Fibroblast of the aortic adventitia (primary cell): Measurements from ENCODE around the gene ITGAE. TPM values are rescaled to one million over a fixed set of nuclear protein-coding genes. Genes with fewer than 3 reads are reported as not detected.
A peak's percentile ranks its signal among the peaks of the same experiment; 100 is the strongest.

ENCODE experiments used
- DNase-seq: peaks from one replicate; pipeline ENCODE4 v3.0.0-alpha.2; 2010; ENCODE audit warnings: low read depth
- H3K4me3 ChIP-seq: 2 replicates; pipeline ENCODE4 v1.5.1; 2011; ENCODE audit warnings: low read depth, mild to moderate bottlenecking, control low read depth, low read length, moderate library complexity
- total RNA-seq: library from RNA; depleted of rRNA; stranded (reverse); fragments of >200 nt; gene quantifications from 2 replicates; pipeline ENCODE4 v1.2.3, GENCODE V29; 2012; ENCODE audit warnings: low replicate concordance
- TF ChIP-seq, protein P1 (sequence below): IDR thresholded peaks from 2 replicates; pipeline ENCODE4 v1.5.1; 2011; ENCODE audit warnings: mild to moderate bottlenecking, low read length, control low read depth, inconsistent platforms; ENCODE audit not compliant: insufficient read depth

Gene ITGAE
- total RNA-seq, 1 donor, result 37.4 TPM

DNA sequence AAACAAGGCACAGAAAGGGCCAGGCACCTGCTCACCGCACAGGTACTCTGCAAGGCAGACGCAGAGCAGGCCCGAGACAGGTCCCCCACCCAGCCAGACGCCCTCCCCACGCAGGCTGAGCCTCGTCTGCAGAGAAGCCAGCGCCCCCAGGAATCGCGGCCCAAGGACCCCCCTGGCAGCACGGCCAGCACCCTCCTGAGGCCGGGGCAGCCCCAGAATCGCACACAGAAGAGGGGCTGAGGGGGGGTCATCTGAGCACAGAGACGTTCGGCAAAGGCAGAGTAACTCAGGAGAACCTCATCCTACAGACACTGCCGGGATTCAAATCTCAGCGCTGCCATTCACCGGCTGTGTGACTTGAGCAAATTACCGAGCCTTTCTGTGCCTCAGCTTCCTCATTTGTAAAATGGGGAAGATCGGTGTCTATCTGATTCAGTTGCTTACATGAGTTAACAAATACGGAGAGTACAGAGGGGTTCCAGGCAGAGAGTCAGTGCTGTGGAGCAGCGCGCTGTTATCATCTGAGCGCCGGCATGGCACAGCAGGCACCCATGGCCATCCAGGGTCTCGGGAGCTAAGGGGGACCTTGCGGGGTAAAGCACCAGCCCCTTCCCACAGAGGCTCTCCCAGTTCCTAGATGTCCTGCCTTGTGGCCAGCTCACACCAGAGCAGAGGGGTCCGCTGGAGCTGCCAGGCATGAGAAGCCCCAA lies 122.0 kb downstream of the ITGAE start:
- DNase-seq, result no peak
- no peak overlapping the region for H3K4me3 ChIP-seq
- TF ChIP-seq, protein P1, sequence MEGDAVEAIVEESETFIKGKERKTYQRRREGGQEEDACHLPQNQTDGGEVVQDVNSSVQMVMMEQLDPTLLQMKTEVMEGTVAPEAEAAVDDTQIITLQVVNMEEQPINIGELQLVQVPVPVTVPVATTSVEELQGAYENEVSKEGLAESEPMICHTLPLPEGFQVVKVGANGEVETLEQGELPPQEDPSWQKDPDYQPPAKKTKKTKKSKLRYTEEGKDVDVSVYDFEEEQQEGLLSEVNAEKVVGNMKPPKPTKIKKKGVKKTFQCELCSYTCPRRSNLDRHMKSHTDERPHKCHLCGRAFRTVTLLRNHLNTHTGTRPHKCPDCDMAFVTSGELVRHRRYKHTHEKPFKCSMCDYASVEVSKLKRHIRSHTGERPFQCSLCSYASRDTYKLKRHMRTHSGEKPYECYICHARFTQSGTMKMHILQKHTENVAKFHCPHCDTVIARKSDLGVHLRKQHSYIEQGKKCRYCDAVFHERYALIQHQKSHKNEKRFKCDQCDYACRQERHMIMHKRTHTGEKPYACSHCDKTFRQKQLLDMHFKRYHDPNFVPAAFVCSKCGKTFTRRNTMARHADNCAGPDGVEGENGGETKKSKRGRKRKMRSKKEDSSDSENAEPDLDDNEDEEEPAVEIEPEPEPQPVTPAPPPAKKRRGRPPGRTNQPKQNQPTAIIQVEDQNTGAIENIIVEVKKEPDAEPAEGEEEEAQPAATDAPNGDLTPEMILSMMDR, result no peak

DNA sequence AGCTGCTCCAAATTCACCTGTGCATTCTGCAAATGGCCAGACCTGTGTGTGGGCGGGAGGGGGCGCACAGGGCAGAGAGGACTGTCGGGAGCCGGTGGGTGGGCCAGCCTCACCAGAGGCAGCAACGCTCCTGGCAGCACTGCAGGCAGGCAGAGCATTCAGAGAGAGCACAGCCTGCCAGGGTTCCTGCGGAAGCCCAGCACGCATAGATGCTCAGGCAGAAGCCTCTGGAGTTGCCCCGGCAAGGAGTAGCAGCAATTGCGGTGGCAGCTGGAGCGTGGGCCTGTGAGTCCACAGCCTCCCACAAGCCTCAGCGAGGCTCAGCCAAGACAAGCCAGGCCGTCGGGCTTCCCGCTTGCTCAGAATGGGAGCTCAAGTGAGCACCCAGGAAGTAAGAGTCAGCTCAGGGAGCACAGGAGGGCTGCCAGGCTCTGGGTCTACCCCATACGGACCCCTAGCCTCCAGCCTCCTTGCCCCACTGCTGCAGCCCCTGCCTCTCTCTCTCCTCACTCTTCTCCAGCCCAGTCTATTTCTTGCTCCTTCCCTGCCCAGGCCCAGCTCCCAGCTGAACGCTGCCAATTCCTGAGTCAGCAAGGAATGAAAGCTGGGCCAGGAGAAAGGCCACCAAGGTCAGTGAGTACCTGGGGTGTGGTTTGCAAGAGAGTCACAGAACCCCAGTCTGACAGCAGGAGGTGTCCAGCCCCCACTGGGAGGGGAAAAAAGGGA lies 122.7 kb downstream of the ITGAE start:
- DNase-seq, result peak; percentile 73
- H3K4me3 ChIP-seq, result no peak overlapping the region
- TF ChIP-seq, protein P1, result no peak

DNA sequence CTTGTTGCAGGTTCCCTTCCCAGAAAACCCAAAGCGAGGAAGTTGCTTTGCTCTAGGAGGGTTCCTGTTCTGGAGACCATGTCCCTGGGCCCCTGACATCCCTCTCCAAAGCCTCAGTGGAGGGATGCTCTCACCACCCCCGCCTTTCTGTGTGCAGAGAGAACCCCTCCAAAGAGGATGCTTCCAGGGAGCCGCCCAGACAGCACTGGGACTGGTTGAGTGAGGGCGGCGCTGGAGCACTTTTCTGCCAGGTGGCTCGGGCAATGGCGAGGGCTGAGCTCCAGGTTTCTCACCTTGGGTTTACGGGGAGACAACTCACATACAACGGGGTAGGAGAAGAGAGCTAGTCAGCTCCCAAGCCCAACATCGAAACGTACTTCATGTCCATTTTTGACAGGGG lies 125.1 kb downstream of the ITGAE start:
- TF ChIP-seq, protein P1, result no peak
- no peak for DNase-seq
- H3K4me3 ChIP-seq, result no peak overlapping the region

DNA sequence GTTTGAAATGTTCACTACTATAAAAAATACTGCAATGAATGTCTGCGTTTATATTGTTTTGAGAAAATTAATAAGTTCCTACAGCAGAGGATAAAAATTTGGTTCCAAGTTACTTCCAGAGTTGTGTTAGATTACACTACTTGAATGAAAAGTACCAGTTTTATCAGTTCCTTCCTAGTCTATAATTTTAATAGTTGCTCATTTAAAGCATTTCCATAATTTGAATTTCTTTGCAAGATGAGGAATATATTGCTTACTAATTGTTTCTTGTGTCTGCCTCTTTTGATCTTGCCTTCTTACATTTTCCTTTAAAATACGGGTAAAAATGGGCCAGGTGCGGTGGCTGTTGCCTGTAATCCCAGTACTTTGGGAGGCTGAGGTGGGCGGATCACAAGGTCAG lies 128.4 kb downstream of the ITGAE start:
- no peak for DNase-seq
- TF ChIP-seq, protein P1, result no peak
- no peak overlapping the region for H3K4me3 ChIP-seq

DNA sequence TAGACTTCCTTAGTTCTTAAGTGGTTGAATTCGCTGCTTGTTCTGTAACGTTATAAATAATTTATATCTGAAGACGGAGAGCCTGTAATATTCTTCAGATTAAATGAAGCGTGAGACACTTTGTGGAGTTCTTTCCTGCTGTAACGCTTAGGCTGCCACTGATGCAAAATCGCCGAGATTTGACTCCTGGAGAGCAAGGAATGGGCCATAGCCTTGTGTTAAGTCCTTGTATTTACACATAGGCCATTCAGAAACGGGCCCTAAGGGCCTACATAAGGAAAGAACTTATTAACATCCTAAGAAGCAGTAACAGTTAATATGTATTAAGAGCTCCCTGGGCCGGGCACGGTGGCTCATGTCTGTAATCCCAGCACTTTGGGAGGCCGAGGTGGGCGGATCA lies 131.4 kb downstream of the ITGAE start:
- TF ChIP-seq, protein P1, result no peak
- H3K4me3 ChIP-seq, result peak overlapping the region; percentile 94
- DNase-seq, result no peak

DNA sequence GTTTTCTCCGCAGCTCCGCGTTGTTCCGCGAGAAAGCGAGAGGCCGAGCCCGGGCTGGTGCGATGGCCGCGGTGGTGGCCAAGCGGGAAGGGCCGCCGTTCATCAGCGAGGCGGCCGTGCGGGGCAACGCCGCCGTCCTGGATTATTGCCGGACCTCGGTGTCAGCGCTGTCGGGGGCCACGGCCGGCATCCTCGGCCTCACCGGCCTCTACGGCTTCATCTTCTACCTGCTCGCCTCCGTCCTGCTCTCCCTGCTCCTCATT lies 132.0 kb downstream of the ITGAE start:
- no peak for DNase-seq
- TF ChIP-seq, protein P1, result no peak
- peak overlapping the region; percentile 94 for H3K4me3 ChIP-seq
